ENCODE data around the gene TBC1D1. TPM values are rescaled to one million over a fixed set of nuclear protein-coding genes. Genes with fewer than 3 reads are reported as not detected.
A peak's percentile ranks its signal among the peaks of the same experiment; 100 is the strongest.

The TBC1D1 gene
- total RNA-seq, 1 donor from 2014 or later, result 47.1 TPM

DNA sequence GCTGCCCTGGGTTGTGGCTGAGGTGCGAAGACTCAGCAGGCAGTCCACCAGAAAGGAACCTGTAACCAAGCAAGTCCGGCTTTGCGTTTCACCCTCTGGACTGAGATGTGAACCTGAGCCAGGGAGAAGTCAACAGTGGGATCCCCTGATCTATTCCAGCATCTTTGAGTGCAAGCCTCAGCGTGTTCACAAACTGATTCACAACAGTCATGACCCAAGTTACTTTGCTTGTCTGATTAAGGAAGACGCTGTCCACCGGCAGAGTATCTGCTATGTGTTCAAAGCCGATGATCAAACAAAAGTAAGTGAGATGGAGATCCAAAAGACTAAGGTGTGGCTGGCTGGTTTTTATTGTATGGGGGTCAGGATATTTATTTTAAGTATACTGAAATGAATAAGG is 11.3 kb downstream of the TBC1D1 start:
- no peak for FAIRE-seq
- peak; percentile 53 for DNase-seq (ENCODE audit: low read depth)
- H3K27me3 ChIP-seq (ENCODE audit: control insufficient read depth, insufficient read depth, low read length), result peaks cover 3% of the 10 kb centered on the region

DNA sequence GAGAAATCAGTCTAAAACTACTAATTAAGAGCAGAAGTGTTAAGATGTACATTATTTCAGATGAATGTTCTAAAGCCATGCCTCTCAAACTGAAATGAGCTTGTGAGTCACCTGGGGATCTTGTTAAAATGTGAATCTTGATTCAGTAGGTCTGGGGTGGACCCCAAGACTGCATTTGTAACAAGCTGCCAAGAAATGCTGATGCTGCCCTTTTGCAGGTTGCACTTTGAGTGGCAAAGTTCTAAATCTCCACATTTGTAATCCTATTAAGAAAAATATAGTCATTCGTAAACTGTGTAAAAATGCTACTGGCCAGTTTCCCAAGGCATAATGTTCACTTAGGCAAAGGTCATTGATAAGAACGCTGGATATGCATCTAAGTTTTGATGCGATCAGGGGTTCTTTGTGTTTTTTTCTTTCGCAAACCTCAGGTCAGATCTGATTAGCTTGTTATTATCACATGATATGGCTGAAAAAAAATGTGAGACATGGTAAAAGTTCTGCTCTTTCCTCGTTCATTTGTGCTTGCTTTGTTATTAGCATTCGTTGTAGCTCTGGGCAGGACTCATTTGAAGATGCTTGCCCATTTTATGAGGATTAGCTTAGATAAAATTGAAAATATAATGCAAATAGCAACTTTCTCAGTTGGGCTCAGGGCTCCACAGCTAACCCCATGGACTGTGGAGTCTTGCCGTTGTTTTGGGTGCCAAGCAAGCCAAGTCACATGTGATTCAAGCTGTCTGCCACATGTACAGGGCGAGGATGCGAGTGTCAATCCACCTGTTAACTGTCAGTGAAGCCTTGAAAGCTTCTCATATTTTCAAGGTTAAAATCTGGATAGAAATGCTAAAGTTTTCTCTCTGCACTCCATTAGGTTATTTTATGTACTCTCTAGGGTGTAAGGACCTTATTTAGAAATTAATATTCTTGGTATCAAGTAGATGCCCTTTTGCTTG is 12.1 kb downstream of the TBC1D1 start:
- H3K27me3 ChIP-seq (ENCODE audit: control insufficient read depth, insufficient read depth, low read length), result peaks cover 3% of the 10 kb centered on the region
- TF ChIP-seq, protein P1, sequence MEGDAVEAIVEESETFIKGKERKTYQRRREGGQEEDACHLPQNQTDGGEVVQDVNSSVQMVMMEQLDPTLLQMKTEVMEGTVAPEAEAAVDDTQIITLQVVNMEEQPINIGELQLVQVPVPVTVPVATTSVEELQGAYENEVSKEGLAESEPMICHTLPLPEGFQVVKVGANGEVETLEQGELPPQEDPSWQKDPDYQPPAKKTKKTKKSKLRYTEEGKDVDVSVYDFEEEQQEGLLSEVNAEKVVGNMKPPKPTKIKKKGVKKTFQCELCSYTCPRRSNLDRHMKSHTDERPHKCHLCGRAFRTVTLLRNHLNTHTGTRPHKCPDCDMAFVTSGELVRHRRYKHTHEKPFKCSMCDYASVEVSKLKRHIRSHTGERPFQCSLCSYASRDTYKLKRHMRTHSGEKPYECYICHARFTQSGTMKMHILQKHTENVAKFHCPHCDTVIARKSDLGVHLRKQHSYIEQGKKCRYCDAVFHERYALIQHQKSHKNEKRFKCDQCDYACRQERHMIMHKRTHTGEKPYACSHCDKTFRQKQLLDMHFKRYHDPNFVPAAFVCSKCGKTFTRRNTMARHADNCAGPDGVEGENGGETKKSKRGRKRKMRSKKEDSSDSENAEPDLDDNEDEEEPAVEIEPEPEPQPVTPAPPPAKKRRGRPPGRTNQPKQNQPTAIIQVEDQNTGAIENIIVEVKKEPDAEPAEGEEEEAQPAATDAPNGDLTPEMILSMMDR (IDR thresholded peaks at IDR 0.05; ENCODE audit: insufficient read depth, low read length, severe bottlenecking), result no peak
- no peak overlapping the region for H3K4me3 ChIP-seq (ENCODE audit: low read depth, low read length)
- FAIRE-seq, result no peak
- DNase-seq (ENCODE audit: low read depth), result no peak
- H3K36me3 ChIP-seq (ENCODE audit: control insufficient read depth, insufficient read depth, low read length), result no peaks in the 10 kb centered on the region

More for the DNA sequence above, 11.3 kb downstream of the TBC1D1 start:
- H3K36me3 ChIP-seq (ENCODE audit: control insufficient read depth, insufficient read depth, low read length), result no peaks in the 10 kb centered on the region
- TF ChIP-seq, protein P1 (IDR thresholded peaks at IDR 0.05; ENCODE audit: insufficient read depth, low read length, severe bottlenecking), result no peak
- no peak overlapping the region for H3K4me3 ChIP-seq (ENCODE audit: low read depth, low read length)

DNA sequence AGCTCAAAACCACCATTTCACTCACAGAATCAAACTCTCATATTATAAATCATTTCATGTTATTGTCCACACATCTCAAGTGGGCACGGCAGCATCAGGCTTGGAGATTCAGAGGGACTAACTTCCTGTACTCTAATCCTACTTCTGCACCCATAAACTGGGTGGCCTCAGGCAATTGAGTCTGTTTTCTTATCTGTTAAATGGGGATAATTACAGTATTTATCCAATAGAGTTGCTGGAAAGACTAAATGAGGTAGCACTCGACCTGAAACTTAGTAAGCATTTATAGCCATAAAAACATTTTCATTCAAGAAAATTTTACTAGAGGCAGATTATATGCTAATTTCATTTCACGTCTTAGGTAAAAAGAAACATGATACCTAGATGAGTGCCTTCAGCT is 13.0 kb downstream of the TBC1D1 start:
- Histone ChIP-seq H3K36me3 (ENCODE audit: control insufficient read depth, insufficient read depth, low read length) (no peaks in the 10 kb centered on the region), H3K27me3 (ENCODE audit: control insufficient read depth, insufficient read depth, low read length) (no peaks in the 10 kb centered on the region), H3K4me3 (ENCODE audit: low read depth, low read length) (no peak overlapping the region)
- FAIRE-seq (no peak), DNase-seq (ENCODE audit: low read depth) (no peak)
- TF ChIP-seq, protein P1 (IDR thresholded peaks at IDR 0.05; ENCODE audit: insufficient read depth, low read length, severe bottlenecking), result no peak

DNA sequence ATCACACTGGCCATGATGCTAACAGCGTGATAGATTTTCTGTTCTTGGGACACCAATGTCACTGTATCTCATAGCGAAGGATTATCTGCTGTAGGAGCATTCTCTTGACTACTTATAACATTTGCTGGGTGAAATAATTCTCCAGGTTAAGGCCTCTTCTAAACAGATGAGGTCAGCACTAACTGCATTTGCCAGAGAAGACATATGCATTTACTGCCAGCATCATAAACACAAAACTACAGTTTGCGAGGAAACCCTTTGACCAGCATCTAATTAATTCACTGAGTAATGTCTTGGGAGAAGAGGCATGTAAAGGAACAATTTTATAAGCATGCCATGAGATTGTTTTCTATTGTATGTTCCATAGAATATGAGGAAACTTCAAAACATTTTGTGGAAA is 13.9 kb downstream of the TBC1D1 start:
- DNase-seq (ENCODE audit: low read depth) (no peak), FAIRE-seq (no peak)
- Histone ChIP-seq H3K4me3 (ENCODE audit: low read depth, low read length) (no peak overlapping the region), H3K27me3 (ENCODE audit: control insufficient read depth, insufficient read depth, low read length) (no peaks in the 10 kb centered on the region), H3K36me3 (ENCODE audit: control insufficient read depth, insufficient read depth, low read length) (no peaks in the 10 kb centered on the region)
- TF ChIP-seq, protein P1 (IDR thresholded peaks at IDR 0.05; ENCODE audit: insufficient read depth, low read length, severe bottlenecking), result no peak

DNA sequence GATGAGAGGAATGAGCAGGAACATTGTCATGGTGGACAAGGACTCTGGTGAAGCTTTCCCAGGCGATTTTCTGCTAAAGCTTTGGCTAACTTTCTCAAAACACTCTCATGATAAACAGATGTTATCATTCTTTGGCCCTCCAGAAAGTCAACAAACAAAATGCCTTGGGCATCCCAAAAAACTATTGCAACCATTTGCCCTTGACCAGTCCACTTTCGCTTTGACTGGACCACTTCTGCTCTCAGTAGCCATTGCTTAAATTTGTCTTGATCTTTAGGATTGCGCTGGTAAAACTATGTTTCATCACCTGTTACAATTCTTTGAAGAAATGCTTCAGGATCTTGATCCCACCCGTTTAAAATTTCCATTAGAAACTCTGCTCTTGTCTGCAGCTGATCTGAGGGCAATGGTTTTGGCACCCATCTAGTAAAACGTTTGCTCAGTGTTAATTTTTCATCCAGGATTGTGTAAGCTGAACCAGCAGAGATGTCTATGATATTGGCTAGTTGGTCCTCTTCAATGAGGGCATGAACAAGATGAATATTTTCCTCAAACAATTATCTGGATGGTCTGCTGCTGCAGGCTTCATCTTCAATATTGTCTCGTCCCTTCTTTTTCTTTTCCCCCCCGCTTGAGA is 14.8 kb downstream of the TBC1D1 start:
- no peak overlapping the region for H3K4me3 ChIP-seq (ENCODE audit: low read depth, low read length)
- H3K36me3 ChIP-seq (ENCODE audit: control insufficient read depth, insufficient read depth, low read length), result no peaks in the 10 kb centered on the region
- no peak for DNase-seq (ENCODE audit: low read depth)
- no peaks in the 10 kb centered on the region for H3K27me3 ChIP-seq (ENCODE audit: control insufficient read depth, insufficient read depth, low read length)
- no peak for FAIRE-seq
- TF ChIP-seq, protein P1 (IDR thresholded peaks at IDR 0.05; ENCODE audit: insufficient read depth, low read length, severe bottlenecking), result no peak
